GM23248 (cell line): ENCODE measurements around the gene MKRN2OS. TPM values are rescaled to one million over a fixed set of nuclear protein-coding genes. Genes with fewer than 3 reads are reported as not detected.

Experiments used
- DNase-seq: peaks from one replicate; pipeline ENCODE4 v3.0.0-alpha.2; 2015
- H2AFZ ChIP-seq: fragments of 200-600 bp; sonication (generic); 2 replicates; pipeline ENCODE4 v1.6.1; 2016; ENCODE audit warnings: antibody characterized with exemption
- H3F3A ChIP-seq: fragments of 200-600 bp; sonication (generic); 2 replicates; pipeline ENCODE4 v1.6.1; 2016; ENCODE audit warnings: mild to moderate bottlenecking, antibody characterized with exemption, mixed run types; ENCODE audit not compliant: insufficient read depth
- H3K27ac ChIP-seq: fragments of 200-600 bp; sonication (generic); 2 replicates; pipeline ENCODE4 v1.5.1; 2016; ENCODE audit warnings: mild to moderate bottlenecking
- H3K27me3 ChIP-seq: fragments of 200-600 bp; sonication (generic); replicated peaks from 2 replicates; pipeline ENCODE4 v1.6.1; 2016; ENCODE audit warnings: mild to moderate bottlenecking; ENCODE audit not compliant: insufficient read depth
- H3K36me3 ChIP-seq: fragments of 200-600 bp; sonication (generic); 2 replicates; pipeline ENCODE4 v1.6.1; 2016; ENCODE audit warnings: low read depth, mild to moderate bottlenecking
- H3K4me1 ChIP-seq: fragments of 200-600 bp; sonication (generic); 2 replicates; pipeline ENCODE4 v1.6.1; 2016; ENCODE audit warnings: mild to moderate bottlenecking; ENCODE audit not compliant: insufficient read depth
- H3K4me2 ChIP-seq: fragments of 200-600 bp; sonication (generic); one replicate; pipeline ENCODE4 v1.6.1; 2016; ENCODE audit warnings: mild to moderate bottlenecking; ENCODE audit not compliant: unreplicated experiment
- H3K4me3 ChIP-seq: fragments of 200-600 bp; sonication (generic); 2 replicates; pipeline ENCODE4 v1.5.1; 2016; ENCODE audit warnings: mild to moderate bottlenecking
- H3K79me2 ChIP-seq: fragments of 200-600 bp; sonication (generic); 2 replicates; pipeline ENCODE4 v1.6.1; 2016; ENCODE audit warnings: mild to moderate bottlenecking; ENCODE audit not compliant: insufficient read depth
- H3K9ac ChIP-seq: fragments of 200-600 bp; sonication (generic); 2 replicates; pipeline ENCODE4 v1.6.1; 2016; ENCODE audit warnings: mild to moderate bottlenecking
- H3K9me2 ChIP-seq: fragments of 200-600 bp; sonication (generic); 2 replicates; pipeline ENCODE4 v1.6.1; 2016; ENCODE audit warnings: mixed run types, mild to moderate bottlenecking, moderate library complexity; ENCODE audit not compliant: insufficient read depth
- H3K9me3 ChIP-seq: fragments of 200-600 bp; sonication (generic); one replicate; pipeline ENCODE4 v1.6.1; 2017; ENCODE audit warnings: low read depth
- H4K20me1 ChIP-seq: fragments of 200-600 bp; sonication (generic); 2 replicates; pipeline ENCODE4 v1.6.0; 2016; ENCODE audit not compliant: insufficient read depth
- EZH2 ChIP-seq: fragments of 200-600 bp; sonication (generic); IDR thresholded peaks from 2 replicates; pipeline ENCODE4 v1.6.1; 2018; ENCODE audit warnings: antibody characterized with exemption, mild to moderate bottlenecking; ENCODE audit not compliant: insufficient read depth, poor library complexity, severe bottlenecking
- EZH2phosphoT487 ChIP-seq: fragments of 200-600 bp; sonication (generic); IDR thresholded peaks from 2 replicates; pipeline ENCODE4 v1.6.1; 2018; ENCODE audit warnings: antibody characterized with exemption, moderate library complexity, mild to moderate bottlenecking, low read depth; ENCODE audit not compliant: insufficient read depth
- WGBS, 2 experiments: methylation state at CpG; one replicate each; pipeline ENCODE4 v1.1.6; 2015 to 2017; ENCODE audit warnings: low lambda C conversion rate in 2 of 2, low coverage in 1 of 2; ENCODE audit errors: missing lambda C conversion rate in 2 of 2; 5-methylcytosine and 5-hydroxymethylcytosine counted together
- in situ Hi-C: fragments of 300-500 bp; cut with MboI; formaldehyde crosslinking; loops from 2 replicates; pipeline ENCODE4 v1.15.0; 2020
- polyA plus RNA-seq: library from polyadenylated mRNA; unstranded; fragments of >200 nt; fragmentation: Nextera tagmentation; extraction: Ambion mirVana; gene quantifications from 2 replicates; pipeline ENCODE4 v1.2.1, GENCODE V29; 2016
- small RNA-seq: library from RNA; depleted of rRNA; stranded (forward); fragments of <200 nt; gene quantifications from one replicate; pipeline ENCODE3, GENCODE V24; 2014; ENCODE audit warnings: low read depth, low replicate concordance
- total RNA-seq: library from RNA; depleted of rRNA; stranded (reverse); fragments of >200 nt; shearing (Covaris generic); gene quantifications from 2 replicates; pipeline ENCODE4 v1.2.3, GENCODE V29; 2014; rRNA removed

Gene MKRN2OS
- total and polyA plus RNA-seq, 2 experiments from 2014 or later: not detected

DNA sequence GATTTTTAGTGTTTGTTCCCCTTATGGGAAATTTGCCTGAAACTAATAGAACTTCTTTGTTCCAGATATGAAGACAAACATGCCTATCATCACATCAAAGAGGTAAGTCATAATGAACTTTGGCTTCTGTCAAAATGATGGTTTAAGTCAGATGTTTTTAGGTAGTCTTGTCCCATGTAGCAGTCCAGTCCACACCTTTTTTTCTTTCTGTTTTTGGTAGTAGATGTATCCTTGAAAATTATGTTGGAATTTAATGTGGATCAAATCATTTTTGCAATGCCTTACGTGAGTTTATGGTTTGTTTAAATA lies 48.9 kb downstream of the MKRN2OS start:
- H2AFZ ChIP-seq: no peak overlapping the region
- no peak overlapping the region for H3K4me3 ChIP-seq
- H3K4me1 ChIP-seq: 0 out of 2 replicates have a peak, but pooled peaks cover 3% of the 10 kb centered on the region
- no peaks in the 10 kb centered on the region for H4K20me1 ChIP-seq
- DNase-seq: no peak
- H3K36me3 ChIP-seq: peaks cover 10% of the 10 kb centered on the region; the same call in 1 of the 2 replicates
- WGBS, 2 experiments: 93% methylated on average over 1 of the region's 1 CpG
- in situ Hi-C loops: no loop called here
- no peak overlapping the region for H3K4me2 ChIP-seq
- H3K9ac ChIP-seq: no peak overlapping the region
- H3K27me3 ChIP-seq: no peaks in the 10 kb centered on the region
- H3K9me2 ChIP-seq: no peaks in the 10 kb centered on the region
- no peaks in the 10 kb centered on the region for H3K9me3 ChIP-seq
- H3K79me2 ChIP-seq: no peaks in the 10 kb centered on the region
- TF ChIP-seq EZH2phosphoT487 (no peak), EZH2 (no peak)
- H3K27ac ChIP-seq: no peak overlapping the region
- H3F3A ChIP-seq: peaks cover 6% of the 10 kb centered on the region; the same call in 1 of the 2 replicates

- Histone ChIP-seq H3K9ac (no peak overlapping the region), H3K27ac (no peak overlapping the region), H3K9me2 (no peaks in the 10 kb centered on the region), H3K4me2 (no peak overlapping the region), H3F3A (peaks cover 1% of the 10 kb centered on the region; the same call in 1 of the 2 replicates), H3K27me3 (no peaks in the 10 kb centered on the region), H3K4me3 (no peak overlapping the region), H4K20me1 (no peaks in the 10 kb centered on the region), H3K9me3 (no peaks in the 10 kb centered on the region), H3K36me3 (peaks cover 10% of the 10 kb centered on the region; the same call in 1 of the 2 replicates), H3K4me1 (no peaks in the 10 kb centered on the region), H2AFZ (no peak overlapping the region), H3K79me2 (no peaks in the 10 kb centered on the region)
- no peak for DNase-seq
- TF ChIP-seq EZH2 (no peak), EZH2phosphoT487 (no peak)
- WGBS, 2 experiments: 92 to 96% methylated on average over 8 of the region's 8 CpGs
- in situ Hi-C loops: no loop called here
Observed at GRCh38 chr3:12495749-12496452, 49.4 kb downstream of the MKRN2OS start.

- peaks cover 17% of the 10 kb centered on the region for H3K79me2 ChIP-seq
- no peaks in the 10 kb centered on the region for H3F3A ChIP-seq
- no peak overlapping the region for H3K4me2 ChIP-seq
- no peaks in the 10 kb centered on the region for H3K9me2 ChIP-seq
- H2AFZ ChIP-seq: no peak overlapping the region
- 98 to 99% methylated on average over 3 of the region's 3 CpGs for WGBS, 2 experiments
- in situ Hi-C loops: no loop called here
- no peaks in the 10 kb centered on the region for H4K20me1 ChIP-seq
- H3K9ac ChIP-seq: no peak overlapping the region
- H3K36me3 ChIP-seq: peaks cover 5% of the 10 kb centered on the region; the same call in 1 of the 2 replicates
- H3K27me3 ChIP-seq: no peaks in the 10 kb centered on the region
- TF ChIP-seq EZH2: no peak
- TF ChIP-seq EZH2phosphoT487: no peak
- peaks cover 1% of the 10 kb centered on the region; the same call in 1 of the 2 replicates for H3K4me1 ChIP-seq
- H3K4me3 ChIP-seq: no peak overlapping the region
- no peaks in the 10 kb centered on the region for H3K9me3 ChIP-seq
- no peak for DNase-seq
- H3K27ac ChIP-seq: no peak overlapping the region
Observed at GRCh38 chr3:12490547-12490946, 54.8 kb downstream of the MKRN2OS start.

DNA sequence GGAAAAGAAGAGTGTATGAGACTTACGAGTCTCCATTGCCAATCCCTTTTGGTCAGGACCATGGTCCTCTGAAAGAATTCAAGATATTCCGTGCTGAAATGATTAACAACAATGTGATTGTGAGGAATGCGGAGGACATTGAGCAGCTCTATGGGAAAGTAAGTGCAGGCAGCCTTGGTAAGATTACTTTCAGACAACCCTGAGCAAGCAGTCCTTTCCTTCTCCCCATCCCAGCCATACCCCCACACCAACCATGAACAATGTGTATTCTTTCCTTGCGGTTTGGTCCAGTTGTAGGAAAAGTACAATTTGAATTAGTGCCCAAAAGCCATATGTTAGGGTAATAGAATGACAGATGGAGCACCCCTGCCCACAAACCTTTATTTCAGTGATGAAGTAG lies 55.5 kb downstream of the MKRN2OS start:
- in situ Hi-C loops: no loop called here
- H3K27ac ChIP-seq: no peak overlapping the region
- no peaks in the 10 kb centered on the region for H3K9me3 ChIP-seq
- H3K4me3 ChIP-seq: no peak overlapping the region
- H3K79me2 ChIP-seq: peaks cover 24% of the 10 kb centered on the region
- no peak for DNase-seq
- peaks cover 8% of the 10 kb centered on the region; the same call in 1 of the 2 replicates for H3K4me1 ChIP-seq
- H3K9me2 ChIP-seq: no peaks in the 10 kb centered on the region
- H3K27me3 ChIP-seq: no peaks in the 10 kb centered on the region
- peaks cover 5% of the 10 kb centered on the region; the same call in 1 of the 2 replicates for H3K36me3 ChIP-seq
- no peaks in the 10 kb centered on the region for H3F3A ChIP-seq
- H3K9ac ChIP-seq: no peak overlapping the region
- no peak overlapping the region for H3K4me2 ChIP-seq
- TF ChIP-seq EZH2phosphoT487 (no peak), EZH2 (no peak)
- no peaks in the 10 kb centered on the region for H4K20me1 ChIP-seq
- H2AFZ ChIP-seq: no peak overlapping the region
- 97% methylated on average over 4 of the region's 4 CpGs for WGBS, 2 experiments

Small RNA genes lying within 50 kb of the gene (small RNA-seq; reads per million reads assigned to genes)
- gene RF00017: not detected
- gene RNA5SP123: not detected
- not detected for gene RNU6-377P

Other genes starting within 250 kb of the MKRN2OS start
- 9.6 and 15.6 TPM in 2 replicates for gene TSEN2, start 61.0 kb downstream of the MKRN2OS start, total RNA-seq
- 12.3 and 13.6 TPM in 2 replicates for gene TSEN2, start 61.0 kb downstream of the MKRN2OS start, polyA plus RNA-seq
- 41.6 and 52.9 TPM in 2 replicates for gene MKRN2, start 11.6 kb upstream of the MKRN2OS start, total RNA-seq
- gene MKRN2, start 11.6 kb upstream of the MKRN2OS start, polyA plus RNA-seq: 43.7 and 47.2 TPM in 2 replicates
- 87.4 and 91.6 TPM in 2 replicates for gene RAF1, start 118.6 kb upstream of the MKRN2OS start, total RNA-seq
- gene RAF1, start 118.6 kb upstream of the MKRN2OS start, polyA plus RNA-seq: 57.3 and 59.0 TPM in 2 replicates
- gene TMEM40, start 213.8 kb upstream of the MKRN2OS start, total RNA-seq: not detected in 2 replicates
- gene TMEM40, start 213.8 kb upstream of the MKRN2OS start, polyA plus RNA-seq: not detected in 2 replicates